SK-N-SH (cell line): ENCODE data around the gene ZNF398. TPM values are rescaled to one million over a fixed set of nuclear protein-coding genes. Genes with fewer than 3 reads are reported as not detected.

Source experiments
- CTCF ChIA-PET: fragments of 300-600, 350-600 bp; formaldehyde crosslinking; extraction: SDS; loops from one replicate; lab custom pipeline; 2021; lab: Yijun Ruan, JAX
- POLR2A ChIA-PET: fragments of 350-600 bp; sonication (Branson Sonifier 250); formaldehyde crosslinking; extraction: SDS; loops from one replicate; lab custom pipeline; 2020; ENCODE audit warnings: antibody characterized with exemption, inconsistent platforms; lab: Yijun Ruan, JAX
- DNase-seq: peaks from one replicate; pipeline ENCODE4 v3.0.0; 2012
- H2AFZ ChIP-seq: fragments of 200-600 bp; sonication (generic); 2 replicates; pipeline ENCODE4 v1.8.1; 2016; ENCODE audit warnings: antibody characterized with exemption, mild to moderate bottlenecking, low read depth
- H3F3A ChIP-seq: fragments of 200-600 bp; sonication (generic); replicated peaks from 2 replicates; pipeline ENCODE3; 2016; ENCODE audit warnings: antibody characterized with exemption, mild to moderate bottlenecking; ENCODE audit not compliant: insufficient read depth
- H3K27ac ChIP-seq, 2 experiments: fragments of 200-500 bp in 1 of 2; fragments of 200-600 bp in 1 of 2; sonication (Bioruptor generic) in 1 of 2; sonication (generic), shearing (Covaris generic) in 1 of 2; 2 replicates each; pipeline versions ENCODE4 v1.5.1 to v1.6.1; 2014 to 2016; ENCODE audit warnings: low read depth in 2 of 2, inconsistent platforms in 1 of 2, low read length in 1 of 2, mild to moderate bottlenecking in 1 of 2, mixed read lengths in 1 of 2
- H3K27me3 ChIP-seq: fragments of 200-600 bp; sonication (generic), shearing (Covaris generic); 2 replicates; pipeline ENCODE4 v1.6.1; 2016; ENCODE audit warnings: mixed run types; ENCODE audit not compliant: insufficient read depth
- H3K36me3 ChIP-seq, 2 experiments: fragments of 200-500 bp in 1 of 2; fragments of 200-600 bp in 1 of 2; sonication (Bioruptor generic) in 1 of 2; sonication (generic) in 1 of 2; replicated peaks in 1 of 2; 2 replicates each; pipeline versions ENCODE3 to v1.5.1; 2014 to 2016; ENCODE audit warnings: low read length in 1 of 2, mild to moderate bottlenecking in 1 of 2; ENCODE audit not compliant: insufficient read depth in 2 of 2, control insufficient read depth in 1 of 2
- H3K4me1 ChIP-seq, 2 experiments: fragments of 200-500 bp in 1 of 2; fragments of 200-600 bp in 1 of 2; sonication (Bioruptor generic) in 1 of 2; sonication (generic), shearing (Covaris generic) in 1 of 2; 2 replicates each; pipeline versions ENCODE4 v1.5.1 to v1.6.1; 2014 to 2016; ENCODE audit warnings: low read depth in 1 of 2, low read length in 1 of 2, mixed run types in 1 of 2; ENCODE audit not compliant: insufficient read depth in 2 of 2, control insufficient read depth in 1 of 2
- H3K4me2 ChIP-seq: fragments of 200-600 bp; sonication (generic), shearing (Covaris generic); 2 replicates; pipeline ENCODE4 v1.6.1; 2017; ENCODE audit warnings: mixed run types
- H3K4me3 ChIP-seq, 2 experiments: fragments of 200-500 bp in 1 of 2; fragments of 200-600 bp in 1 of 2; sonication (Bioruptor generic) in 1 of 2; sonication (generic), shearing (Covaris generic) in 1 of 2; 2 replicates each; pipeline versions ENCODE4 v1.5.1 to v1.8.1; 2014 to 2016; ENCODE audit warnings: low read depth in 2 of 2, inconsistent platforms in 1 of 2, low read length in 1 of 2, mild to moderate bottlenecking in 1 of 2, mixed read lengths in 1 of 2, moderate library complexity in 1 of 2
- H3K79me2 ChIP-seq: fragments of 200-600 bp; sonication (generic); 2 replicates; pipeline ENCODE4 v1.8.1; 2017; ENCODE audit warnings: mild to moderate bottlenecking; ENCODE audit not compliant: insufficient read depth
- H3K9ac ChIP-seq: fragments of 200-600 bp; sonication (generic); 2 replicates; pipeline ENCODE4 v1.6.1; 2017; ENCODE audit warnings: mixed run types
- H3K9me2 ChIP-seq: fragments of 200-600 bp; sonication (generic); 2 replicates; pipeline ENCODE4 v1.6.1; 2017; ENCODE audit warnings: mixed run types
- H3K9me3 ChIP-seq: fragments of 200-600 bp; sonication (generic); 2 replicates; pipeline ENCODE4 v1.6.1; 2017; ENCODE audit warnings: mixed run types, mild to moderate bottlenecking, moderate library complexity
- H4K20me1 ChIP-seq: fragments of 200-600 bp; sonication (generic); 2 replicates; pipeline ENCODE4 v1.6.1; 2017; ENCODE audit warnings: mild to moderate bottlenecking, mixed run types; ENCODE audit not compliant: insufficient read depth
- CHD2 ChIP-seq: fragments of 150-350 bp; IDR thresholded peaks from 2 replicates; pipeline ENCODE4 v1.6.1; 2018; ENCODE audit warnings: low read length; ENCODE audit not compliant: partially characterized antibody
- FOSL2 ChIP-seq: IDR thresholded peaks from 2 replicates; pipeline ENCODE4 v1.4.0; 2012; ENCODE audit warnings: low read depth, mild to moderate bottlenecking, moderate library complexity, borderline replicate concordance
- JUND ChIP-seq: IDR thresholded peaks from 2 replicates; pipeline ENCODE4 v1.4.0; 2012
- NFIC ChIP-seq: IDR thresholded peaks from 2 replicates; pipeline ENCODE4 v1.4.0; 2012; ENCODE audit warnings: borderline replicate concordance
- NRF1 ChIP-seq: IDR thresholded peaks from 2 replicates; pipeline ENCODE4 v1.6.1; 2012; ENCODE audit warnings: low read depth, mild to moderate bottlenecking, low read length
- POLR2AphosphoS5 ChIP-seq: IDR thresholded peaks from 2 replicates; pipeline ENCODE4 v1.6.1; 2012; ENCODE audit warnings: low read depth, low read length
- RAD21 ChIP-seq: IDR thresholded peaks from 2 replicates; pipeline ENCODE4 v1.6.1; 2012; ENCODE audit warnings: mild to moderate bottlenecking, low read length
- RCOR1 ChIP-seq: fragments of 150-350 bp; IDR thresholded peaks from 2 replicates; pipeline ENCODE4 v1.6.1; 2017; ENCODE audit warnings: antibody characterized with exemption, low read length
- RFX5 ChIP-seq: IDR thresholded peaks from 2 replicates; pipeline ENCODE4 v1.6.1; 2012; ENCODE audit warnings: mild to moderate bottlenecking, improper control_type of control experiment, low read length
- RXRA ChIP-seq: IDR thresholded peaks from 2 replicates; pipeline ENCODE4 v1.4.0; 2012; ENCODE audit warnings: low read depth, mild to moderate bottlenecking, borderline replicate concordance
- SIN3A ChIP-seq: IDR thresholded peaks from 2 replicates; pipeline ENCODE4 v1.6.1; 2012; ENCODE audit warnings: low read depth, mild to moderate bottlenecking, low read length, moderate library complexity, borderline replicate concordance
- SMC3 ChIP-seq: IDR thresholded peaks from 2 replicates; pipeline ENCODE4 v1.6.1; 2012; ENCODE audit warnings: low read depth, low read length, improper control_type of control experiment
- TAF1 ChIP-seq: IDR thresholded peaks from 2 replicates; pipeline ENCODE4 v1.6.1; 2012; ENCODE audit warnings: low read depth, mild to moderate bottlenecking, low read length, moderate library complexity, borderline replicate concordance
- TCF12 ChIP-seq: IDR thresholded peaks from 2 replicates; pipeline ENCODE4 v1.4.0; 2012
- WGBS: methylation state at CpG from one replicate; pipeline ENCODE4 v1.1.6; 2017; ENCODE audit warnings: low lambda C conversion rate; 5-methylcytosine and 5-hydroxymethylcytosine counted together
- polyA plus RNA-seq, 3 experiments: library from polyadenylated mRNA; depleted of rRNA; stranded (reverse); fragments of >200 nt; gene quantifications; 2 replicates each; pipeline ENCODE4 v1.2.3, GENCODE V29; 2012
- TF ChIP-seq, protein P1 (sequence below): IDR thresholded peaks from 2 replicates; pipeline ENCODE4 v1.6.1; 2012; ENCODE audit warnings: mild to moderate bottlenecking, low read depth, low read length, moderate library complexity
- TF ChIP-seq, protein P2 (sequence below): fragments of 150-350 bp; IDR thresholded peaks from 2 replicates; pipeline ENCODE4 v1.6.1; 2016; ENCODE audit warnings: mild to moderate bottlenecking, low read depth, low read length
- TF ChIP-seq, protein P3 (sequence below): IDR thresholded peaks from 2 replicates; pipeline ENCODE4 v1.4.0; 2012; ENCODE audit warnings: low read depth

Gene ZNF398
- polyA plus RNA-seq, 1 of the 3 experiments (the other 2 are of a cell fraction): 4.5 TPM

DNA sequence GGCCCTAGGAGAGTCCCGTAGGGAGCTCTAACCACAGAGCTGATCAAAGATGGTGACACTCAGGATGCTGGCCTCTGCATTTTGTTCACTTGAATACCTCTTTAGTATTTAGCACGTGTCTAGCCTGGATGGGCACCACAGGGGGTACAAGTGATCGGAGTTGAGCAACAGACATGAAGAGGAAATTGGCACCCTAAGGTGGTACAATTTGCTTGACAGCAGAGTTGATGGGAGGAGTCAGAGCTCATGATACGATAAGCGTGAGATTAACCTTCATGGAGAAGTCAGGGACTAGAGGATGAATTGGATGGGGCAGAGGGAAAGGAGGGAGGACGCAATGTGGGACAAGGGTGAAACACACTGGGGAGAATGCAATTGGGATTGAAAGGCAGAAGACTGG lies 82.3 kb downstream of the ZNF398 start:
- no peak for DNase-seq
- WGBS: 47% methylated on average over 6 of the region's 6 CpGs
- no peak overlapping the region for H3K4me3 ChIP-seq
- H3K9me2 ChIP-seq: no peaks in the 10 kb centered on the region
- ChIA-PET CTCF (interaction anchor here (0.7 to 1.6 kb wide), 6 partner anchors 9 to 513 kb away, joined by 3 to 8 read pairs (median 3); partner anchors contain the start of genes ZNF282 and ZNF398), POLR2A (interaction anchor here (1.3 kb wide), 1 partner anchor 10 kb away, joined by 3 read pairs; no protein-coding TSS in a partner anchor)
- H4K20me1 ChIP-seq: no peaks in the 10 kb centered on the region
- no peak overlapping the region for H3K4me2 ChIP-seq
- H3K27ac ChIP-seq: no peak overlapping the region
- H3K9ac ChIP-seq: no peak overlapping the region
- peaks cover 0 to 15% of the 10 kb centered on the region in 2 experiments; a peak in 3 of 4 replicates for H3K4me1 ChIP-seq
- TF ChIP-seq, protein P1, sequence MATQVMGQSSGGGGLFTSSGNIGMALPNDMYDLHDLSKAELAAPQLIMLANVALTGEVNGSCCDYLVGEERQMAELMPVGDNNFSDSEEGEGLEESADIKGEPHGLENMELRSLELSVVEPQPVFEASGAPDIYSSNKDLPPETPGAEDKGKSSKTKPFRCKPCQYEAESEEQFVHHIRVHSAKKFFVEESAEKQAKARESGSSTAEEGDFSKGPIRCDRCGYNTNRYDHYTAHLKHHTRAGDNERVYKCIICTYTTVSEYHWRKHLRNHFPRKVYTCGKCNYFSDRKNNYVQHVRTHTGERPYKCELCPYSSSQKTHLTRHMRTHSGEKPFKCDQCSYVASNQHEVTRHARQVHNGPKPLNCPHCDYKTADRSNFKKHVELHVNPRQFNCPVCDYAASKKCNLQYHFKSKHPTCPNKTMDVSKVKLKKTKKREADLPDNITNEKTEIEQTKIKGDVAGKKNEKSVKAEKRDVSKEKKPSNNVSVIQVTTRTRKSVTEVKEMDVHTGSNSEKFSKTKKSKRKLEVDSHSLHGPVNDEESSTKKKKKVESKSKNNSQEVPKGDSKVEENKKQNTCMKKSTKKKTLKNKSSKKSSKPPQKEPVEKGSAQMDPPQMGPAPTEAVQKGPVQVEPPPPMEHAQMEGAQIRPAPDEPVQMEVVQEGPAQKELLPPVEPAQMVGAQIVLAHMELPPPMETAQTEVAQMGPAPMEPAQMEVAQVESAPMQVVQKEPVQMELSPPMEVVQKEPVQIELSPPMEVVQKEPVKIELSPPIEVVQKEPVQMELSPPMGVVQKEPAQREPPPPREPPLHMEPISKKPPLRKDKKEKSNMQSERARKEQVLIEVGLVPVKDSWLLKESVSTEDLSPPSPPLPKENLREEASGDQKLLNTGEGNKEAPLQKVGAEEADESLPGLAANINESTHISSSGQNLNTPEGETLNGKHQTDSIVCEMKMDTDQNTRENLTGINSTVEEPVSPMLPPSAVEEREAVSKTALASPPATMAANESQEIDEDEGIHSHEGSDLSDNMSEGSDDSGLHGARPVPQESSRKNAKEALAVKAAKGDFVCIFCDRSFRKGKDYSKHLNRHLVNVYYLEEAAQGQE: no peak
- TF ChIP-seq SMC3 (no peak), RAD21 (no peak), TAF1 (no peak), NFIC (no peak), NRF1 (no peak), RXRA (no peak), RFX5 (no peak), SIN3A (no peak), FOSL2 (no peak), TCF12 (no peak), RCOR1 (no peak), POLR2AphosphoS5 (0 out of 2 replicates have a peak, but pooled peaks have one; percentile 5), JUND (peak; percentile 4; the same call in 1 of the 2 replicates), CHD2 (no peak)
- TF ChIP-seq, protein P2, sequence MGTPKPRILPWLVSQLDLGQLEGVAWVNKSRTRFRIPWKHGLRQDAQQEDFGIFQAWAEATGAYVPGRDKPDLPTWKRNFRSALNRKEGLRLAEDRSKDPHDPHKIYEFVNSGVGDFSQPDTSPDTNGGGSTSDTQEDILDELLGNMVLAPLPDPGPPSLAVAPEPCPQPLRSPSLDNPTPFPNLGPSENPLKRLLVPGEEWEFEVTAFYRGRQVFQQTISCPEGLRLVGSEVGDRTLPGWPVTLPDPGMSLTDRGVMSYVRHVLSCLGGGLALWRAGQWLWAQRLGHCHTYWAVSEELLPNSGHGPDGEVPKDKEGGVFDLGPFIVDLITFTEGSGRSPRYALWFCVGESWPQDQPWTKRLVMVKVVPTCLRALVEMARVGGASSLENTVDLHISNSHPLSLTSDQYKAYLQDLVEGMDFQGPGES: no peak
- TF ChIP-seq, protein P3, sequence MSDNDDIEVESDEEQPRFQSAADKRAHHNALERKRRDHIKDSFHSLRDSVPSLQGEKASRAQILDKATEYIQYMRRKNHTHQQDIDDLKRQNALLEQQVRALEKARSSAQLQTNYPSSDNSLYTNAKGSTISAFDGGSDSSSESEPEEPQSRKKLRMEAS: no peak
- no peaks in the 10 kb centered on the region for H3K9me3 ChIP-seq
- peaks cover 26% of the 10 kb centered on the region for H3F3A ChIP-seq
- no peak overlapping the region for H2AFZ ChIP-seq
- H3K36me3 ChIP-seq: peaks cover 6 to 18% of the 10 kb centered on the region in 2 experiments
- no peaks in the 10 kb centered on the region for H3K79me2 ChIP-seq
- no peaks in the 10 kb centered on the region for H3K27me3 ChIP-seq
